Measurements from ENCODE around the gene ADGRG2.

DNA sequence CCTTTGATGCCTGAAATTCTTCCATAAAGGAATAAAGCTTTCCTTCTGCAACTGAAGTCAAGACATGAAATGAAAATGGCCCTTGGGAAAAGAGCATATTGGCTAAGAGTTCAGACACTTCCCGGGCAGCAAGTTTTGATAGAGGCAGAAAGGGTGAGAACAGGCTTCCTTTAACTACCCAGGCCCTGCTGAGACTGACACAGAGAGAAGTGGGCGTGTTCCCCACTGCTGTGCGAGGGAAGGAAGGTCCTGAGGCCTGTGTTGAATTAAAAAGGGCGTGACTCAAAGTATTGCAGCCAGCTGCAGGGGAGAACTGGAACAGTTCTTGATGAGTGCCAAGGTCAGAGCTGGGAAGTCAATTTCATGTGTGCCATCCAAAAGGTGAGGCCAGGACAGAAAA is 33.9 kb upstream of the ADGRG2 start:
- TF ChIP-seq EGR1 (conservative IDR thresholded peaks at IDR 0.05) (no peak), NFE2L1 (tag; IDR thresholded peaks at IDR 0.05; ENCODE audit: borderline replicate concordance, low read depth) (no peak), RBM14 (IDR thresholded peaks at IDR 0.05; ENCODE audit: borderline replicate concordance, insufficient read depth, low read depth, low read length) (no peak), NR1H2 (CRISPR knock-in tag; IDR thresholded peaks at IDR 0.05) (no peak), ZFX (CRISPR knock-in tag; IDR thresholded peaks at IDR 0.05) (no peak), CHD4 (IDR thresholded peaks at IDR 0.05; ENCODE audit: insufficient read depth, insufficient replicate concordance, low read depth, low read length, poor library complexity, severe bottlenecking) (no peak), POLR2AphosphoS5 (IDR thresholded peaks at IDR 0.05; ENCODE audit: control insufficient read depth, insufficient read depth, low read depth, low read length) (no peak), SMAD3 (CRISPR knock-in tag; conservative IDR thresholded peaks at IDR 0.05) (no peak), PML (IDR thresholded peaks at IDR 0.05; ENCODE audit: low read length) (no peak)
- TF ChIP-seq, protein P1, sequence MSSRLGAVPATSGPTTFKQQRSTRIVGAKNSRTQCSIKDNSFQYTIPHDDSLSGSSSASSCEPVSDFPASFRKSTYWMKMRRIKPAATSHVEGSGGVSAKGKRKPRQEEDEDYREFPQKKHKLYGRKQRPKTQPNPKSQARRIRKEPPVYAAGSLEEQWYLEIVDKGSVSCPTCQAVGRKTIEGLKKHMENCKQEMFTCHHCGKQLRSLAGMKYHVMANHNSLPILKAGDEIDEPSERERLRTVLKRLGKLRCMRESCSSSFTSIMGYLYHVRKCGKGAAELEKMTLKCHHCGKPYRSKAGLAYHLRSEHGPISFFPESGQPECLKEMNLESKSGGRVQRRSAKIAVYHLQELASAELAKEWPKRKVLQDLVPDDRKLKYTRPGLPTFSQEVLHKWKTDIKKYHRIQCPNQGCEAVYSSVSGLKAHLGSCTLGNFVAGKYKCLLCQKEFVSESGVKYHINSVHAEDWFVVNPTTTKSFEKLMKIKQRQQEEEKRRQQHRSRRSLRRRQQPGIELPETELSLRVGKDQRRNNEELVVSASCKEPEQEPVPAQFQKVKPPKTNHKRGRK (tag; IDR thresholded peaks at IDR 0.05) = no peak
- TF ChIP-seq, protein P2, sequence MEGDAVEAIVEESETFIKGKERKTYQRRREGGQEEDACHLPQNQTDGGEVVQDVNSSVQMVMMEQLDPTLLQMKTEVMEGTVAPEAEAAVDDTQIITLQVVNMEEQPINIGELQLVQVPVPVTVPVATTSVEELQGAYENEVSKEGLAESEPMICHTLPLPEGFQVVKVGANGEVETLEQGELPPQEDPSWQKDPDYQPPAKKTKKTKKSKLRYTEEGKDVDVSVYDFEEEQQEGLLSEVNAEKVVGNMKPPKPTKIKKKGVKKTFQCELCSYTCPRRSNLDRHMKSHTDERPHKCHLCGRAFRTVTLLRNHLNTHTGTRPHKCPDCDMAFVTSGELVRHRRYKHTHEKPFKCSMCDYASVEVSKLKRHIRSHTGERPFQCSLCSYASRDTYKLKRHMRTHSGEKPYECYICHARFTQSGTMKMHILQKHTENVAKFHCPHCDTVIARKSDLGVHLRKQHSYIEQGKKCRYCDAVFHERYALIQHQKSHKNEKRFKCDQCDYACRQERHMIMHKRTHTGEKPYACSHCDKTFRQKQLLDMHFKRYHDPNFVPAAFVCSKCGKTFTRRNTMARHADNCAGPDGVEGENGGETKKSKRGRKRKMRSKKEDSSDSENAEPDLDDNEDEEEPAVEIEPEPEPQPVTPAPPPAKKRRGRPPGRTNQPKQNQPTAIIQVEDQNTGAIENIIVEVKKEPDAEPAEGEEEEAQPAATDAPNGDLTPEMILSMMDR (IDR thresholded peaks at IDR 0.05 in 2 of 3, conservative IDR thresholded peaks at IDR 0.05 in 1 of 3; ENCODE audit: insufficient read depth in 2 of 3, low read depth in 1 of 3, low read length in 3 of 3) = no peak
- TF ChIP-seq, protein P3, sequence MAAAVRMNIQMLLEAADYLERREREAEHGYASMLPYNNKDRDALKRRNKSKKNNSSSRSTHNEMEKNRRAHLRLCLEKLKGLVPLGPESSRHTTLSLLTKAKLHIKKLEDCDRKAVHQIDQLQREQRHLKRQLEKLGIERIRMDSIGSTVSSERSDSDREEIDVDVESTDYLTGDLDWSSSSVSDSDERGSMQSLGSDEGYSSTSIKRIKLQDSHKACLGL (CRISPR knock-in tag; IDR thresholded peaks at IDR 0.05; ENCODE audit: borderline replicate concordance, poor library complexity, severe bottlenecking) = no peak
- TF ChIP-seq, protein P4, sequence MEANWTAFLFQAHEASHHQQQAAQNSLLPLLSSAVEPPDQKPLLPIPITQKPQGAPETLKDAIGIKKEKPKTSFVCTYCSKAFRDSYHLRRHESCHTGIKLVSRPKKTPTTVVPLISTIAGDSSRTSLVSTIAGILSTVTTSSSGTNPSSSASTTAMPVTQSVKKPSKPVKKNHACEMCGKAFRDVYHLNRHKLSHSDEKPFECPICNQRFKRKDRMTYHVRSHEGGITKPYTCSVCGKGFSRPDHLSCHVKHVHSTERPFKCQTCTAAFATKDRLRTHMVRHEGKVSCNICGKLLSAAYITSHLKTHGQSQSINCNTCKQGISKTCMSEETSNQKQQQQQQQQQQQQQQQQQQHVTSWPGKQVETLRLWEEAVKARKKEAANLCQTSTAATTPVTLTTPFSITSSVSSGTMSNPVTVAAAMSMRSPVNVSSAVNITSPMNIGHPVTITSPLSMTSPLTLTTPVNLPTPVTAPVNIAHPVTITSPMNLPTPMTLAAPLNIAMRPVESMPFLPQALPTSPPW (CRISPR knock-in tag; IDR thresholded peaks at IDR 0.05) = no peak

Measured in K562 (cell line).